Activated T-helper 1 cell treated with anti-CD3 and anti-CD28 coated beads, Interleukin-12 subunit alpha, Interleukin-12 subunit beta, Interleukin-2, Interleukin-4 antibody, amounts not matched to agents 30 ng/mL and 10 ng/mL and 1 ng/mL, durations not matched to agents 14 hours and 24 hours and 36 hours (primary cell): ENCODE data around the gene CCT5. TPM values are rescaled to one million over a fixed set of nuclear protein-coding genes. Genes with fewer than 3 reads are reported as not detected.

Experiments used
- DNase-seq: peaks from one replicate; pipeline ENCODE4 v3.0.0; 2021; ENCODE audit warnings: low spot score
- H3K27ac Mint-ChIP-seq: one replicate; pipeline ENCODE4 v1.8.0; 2021; ENCODE audit warnings: mild to moderate bottlenecking, mixed read lengths
- H3K27me3 Mint-ChIP-seq: one replicate; pipeline ENCODE4 v1.8.0; 2022; ENCODE audit warnings: mild to moderate bottlenecking, moderate library complexity, mixed read lengths; ENCODE audit not compliant: insufficient read depth
- H3K36me3 Mint-ChIP-seq: one replicate; pipeline ENCODE4 v1.8.0; 2021; ENCODE audit warnings: low read depth, mixed read lengths
- H3K4me1 Mint-ChIP-seq: one replicate; pipeline ENCODE4 v1.8.0; 2021; ENCODE audit warnings: low read depth, mixed read lengths
- H3K4me3 Mint-ChIP-seq: one replicate; pipeline ENCODE4 v1.8.0; 2021; ENCODE audit warnings: mild to moderate bottlenecking, moderate library complexity, mixed read lengths
- H3K9me3 Mint-ChIP-seq: one replicate; pipeline ENCODE4 v1.8.0; 2021; ENCODE audit warnings: mixed read lengths
- intact Hi-C: fragments of 100-400 bp; cut with micrococcal nuclease; formaldehyde crosslinking; loops from one replicate; pipeline ENCODE4 v1.15.1; 2024
- total RNA-seq: library from RNA; stranded (reverse); gene quantifications from 2 replicates; pipeline ENCODE4 v1.2.3, GENCODE V29; 2022

CCT5 gene
- total RNA-seq, 1 donor from 2014 or later = 512 TPM

DNA sequence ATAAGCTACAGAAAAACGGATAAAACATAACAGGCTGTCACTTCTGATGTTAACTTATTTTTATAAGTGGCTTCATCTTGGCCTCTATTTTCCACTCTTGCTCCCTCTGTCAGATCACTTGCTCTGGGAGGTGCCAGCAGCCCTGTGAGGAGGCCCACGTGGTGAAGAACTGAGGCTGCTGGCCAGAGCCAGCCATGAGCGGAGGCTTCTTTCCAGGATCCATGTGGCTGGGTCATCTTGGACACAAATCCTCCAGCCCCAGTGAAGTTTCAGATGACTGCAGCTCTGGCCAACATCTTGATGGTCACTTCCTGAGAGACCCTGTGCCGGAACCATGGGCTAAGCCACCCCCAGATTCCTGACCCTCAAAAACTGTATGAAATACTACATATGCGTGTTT lies 65.1 kb downstream of the CCT5 start:
- DNase-seq = no peak
- no peaks in the 10 kb centered on the region for H3K36me3 Mint-ChIP-seq
- H3K27me3 Mint-ChIP-seq = peaks cover 5% of the 10 kb centered on the region
- no peaks in the 10 kb centered on the region for H3K9me3 Mint-ChIP-seq
- intact Hi-C loops = no loop called here
- no peak overlapping the region for H3K27ac Mint-ChIP-seq
- no peaks in the 10 kb centered on the region for H3K4me1 Mint-ChIP-seq
- H3K4me3 Mint-ChIP-seq = no peak overlapping the region

Other genes with a start within 250 kb of the CCT5 start
- 25.1 and 30.4 TPM in 2 replicates for gene ATPSCKMT, start 392 bp upstream of the CCT5 start, total RNA-seq
- gene CMBL, start 57.6 kb downstream of the CCT5 start, total RNA-seq = 0.20 and 0.29 TPM in 2 replicates
- 98.8 and 109 TPM in 2 replicates for gene MARCHF6, start 103.4 kb downstream of the CCT5 start, total RNA-seq
- 0.16 and 0.20 TPM in 2 replicates for gene ROPN1L, start 191.6 kb downstream of the CCT5 start, total RNA-seq